Caco-2 (cell line): ENCODE data around the gene SOX6. TPM values are rescaled to one million over a fixed set of nuclear protein-coding genes. Genes with fewer than 3 reads are reported as not detected.

Experiments
- BruUV-seq: library from RNA; stranded (reverse); fragments of 400-500 nt; replicated peaks from 2 replicates; lab custom pipeline; 2021; lab: Mats Ljungman, UMichigan
- CTCF ChIA-PET: fragments of 300-600 bp; sonication (Branson Sonifier 250); formaldehyde crosslinking; loops from one replicate; lab custom pipeline; 2022; ENCODE audit warnings: antibody characterized with exemption; lab: Charles Lee
- POLR2A ChIA-PET: fragments of 300-600 bp; sonication (Branson Sonifier 250); formaldehyde crosslinking; loops from one replicate; lab custom pipeline; 2022; ENCODE audit warnings: antibody characterized with exemption; lab: Charles Lee
- DNase-seq, 2 experiments: peaks; one replicate each; pipeline versions ENCODE4 v3.0.0 to v3.0.0-alpha.2; 2020 to 2022
- H3K27me3 ChIP-seq: replicated peaks from 2 replicates; pipeline ENCODE4 v1.6.0; 2011; ENCODE audit warnings: low read length; ENCODE audit not compliant: control insufficient read depth, insufficient read depth
- H3K36me3 ChIP-seq: 2 replicates; pipeline ENCODE4 v1.5.1; 2011; ENCODE audit warnings: low read length; ENCODE audit not compliant: control insufficient read depth, insufficient read depth
- H3K4me1 ChIP-seq: fragments of 250-450 bp; sonication (Bioruptor Pico); 2 replicates; pipeline ENCODE4 v1.5.1; 2020; ENCODE audit warnings: mild to moderate bottlenecking
- H3K4me3 ChIP-seq: 2 replicates; pipeline ENCODE4 v1.5.1; 2011; ENCODE audit warnings: low read depth, mild to moderate bottlenecking, control low read depth, low read length
- H3K9me3 ChIP-seq: fragments of 250-450 bp; sonication (Bioruptor Pico); 2 replicates; pipeline ENCODE4 v1.5.1; 2020; ENCODE audit warnings: mild to moderate bottlenecking, moderate library complexity
- H3K27ac Mint-ChIP-seq: one replicate; pipeline ENCODE4 v1.8.0; 2022; ENCODE audit warnings: mixed read lengths; ENCODE audit not compliant: unreplicated experiment
- H3K27me3 Mint-ChIP-seq: one replicate; pipeline ENCODE4 v1.8.0; 2022; ENCODE audit warnings: mixed read lengths; ENCODE audit not compliant: insufficient read depth, unreplicated experiment
- H3K36me3 Mint-ChIP-seq: one replicate; pipeline ENCODE4 v1.8.0; 2022; ENCODE audit warnings: mild to moderate bottlenecking, mixed read lengths; ENCODE audit not compliant: insufficient read depth, unreplicated experiment
- H3K4me1 Mint-ChIP-seq: one replicate; pipeline ENCODE4 v1.8.0; 2022; ENCODE audit warnings: low read depth, mixed read lengths; ENCODE audit not compliant: unreplicated experiment
- H3K4me3 Mint-ChIP-seq: one replicate; pipeline ENCODE4 v1.8.0; 2022; ENCODE audit warnings: mild to moderate bottlenecking, moderate library complexity, mixed read lengths; ENCODE audit not compliant: unreplicated experiment
- H3K9me3 Mint-ChIP-seq: one replicate; pipeline ENCODE4 v1.8.0; 2022; ENCODE audit warnings: mixed read lengths; ENCODE audit not compliant: unreplicated experiment
- CTCF ChIP-seq, 2 experiments: fragments of 200-600 bp in 1 of 2; IDR thresholded peaks; 1 replicate in 1 of 2; 2 replicates in 1 of 2; pipeline versions ENCODE4 v1.5.1 to v1.8.0; 2011 to 2022; ENCODE audit warnings: antibody characterized with exemption in 1 of 2, control low read depth in 1 of 2, inconsistent platforms in 1 of 2, low read depth in 1 of 2, low read length in 1 of 2, mild to moderate bottlenecking in 1 of 2, moderate library complexity in 1 of 2; ENCODE audit not compliant: insufficient read depth in 1 of 2, severe bottlenecking in 1 of 2, unreplicated experiment in 1 of 2
- intact Hi-C: fragments of 100-400 bp; cut with micrococcal nuclease; formaldehyde crosslinking; loops from one replicate; pipeline ENCODE4 v1.10.0; 2022; ENCODE audit not compliant: unreplicated experiment
- total RNA-seq: library from RNA; stranded (reverse); gene quantifications from 2 replicates; pipeline ENCODE4 v1.2.3, GENCODE V29; 2022

SOX6 gene
- total RNA-seq, 1 experiment from 2014 or later = 10.8 TPM

- intact Hi-C loops = no loop called here
- POLR2A ChIA-PET = no interaction called here
- H3K4me1 ChIP-seq = peaks cover 15% of the 10 kb centered on the region
- Mint-ChIP-seq H3K36me3 (no peaks in the 10 kb centered on the region), H3K4me3 (no peak overlapping the region), H3K27ac (no peak overlapping the region), H3K4me1 (peaks cover 2% of the 10 kb centered on the region), H3K27me3 (no peaks in the 10 kb centered on the region), H3K9me3 (no peaks in the 10 kb centered on the region)
- no peaks in the 10 kb centered on the region for H3K9me3 ChIP-seq
- no peak overlapping the region for H3K4me3 ChIP-seq
- no peak for DNase-seq
- H3K27me3 ChIP-seq = no peaks in the 10 kb centered on the region
- no TSS peak for BruUV-seq
- CTCF ChIA-PET = no interaction called here
- H3K36me3 ChIP-seq = no peaks in the 10 kb centered on the region
- TF ChIP-seq CTCF (IDR thresholded peaks at IDR 0.05; ENCODE audit: insufficient read depth in 1 of 2, low read depth in 1 of 2, low read length in 1 of 2, severe bottlenecking in 1 of 2, unreplicated experiment in 1 of 2) = no peak
Observed at GRCh38 chr11:16301462-16301861, 54.9 kb downstream of the SOX6 start.

- no peak for TF ChIP-seq CTCF (IDR thresholded peaks at IDR 0.05; ENCODE audit: insufficient read depth in 1 of 2, low read depth in 1 of 2, low read length in 1 of 2, severe bottlenecking in 1 of 2, unreplicated experiment in 1 of 2)
- H3K4me1 ChIP-seq = peaks cover 15% of the 10 kb centered on the region
- no peak overlapping the region for H3K4me3 ChIP-seq
- H3K27me3 ChIP-seq = no peaks in the 10 kb centered on the region
- intact Hi-C loops = no loop called here
- no peak overlapping the region for H3K27ac Mint-ChIP-seq
- H3K36me3 ChIP-seq = no peaks in the 10 kb centered on the region
- DNase-seq = no peak
- CTCF ChIA-PET = no interaction called here
- no peaks in the 10 kb centered on the region for H3K36me3 Mint-ChIP-seq
- no peaks in the 10 kb centered on the region for H3K27me3 Mint-ChIP-seq
- H3K9me3 Mint-ChIP-seq = no peaks in the 10 kb centered on the region
- H3K9me3 ChIP-seq = no peaks in the 10 kb centered on the region
- no peak overlapping the region for H3K4me3 Mint-ChIP-seq
- no TSS peak for BruUV-seq
- H3K4me1 Mint-ChIP-seq = peaks cover 6% of the 10 kb centered on the region
- POLR2A ChIA-PET = no interaction called here
Observed at GRCh38 chr11:16299884-16300782, 56.2 kb downstream of the SOX6 start.

- H3K36me3 ChIP-seq = no peaks in the 10 kb centered on the region
- intact Hi-C loops = no loop called here
- ChIA-PET POLR2A (interaction anchor here (0.6 kb wide), 1 partner anchor 446 kb away, joined by 3 read pairs; no protein-coding TSS in a partner anchor), CTCF (no interaction called here)
- no peaks in the 10 kb centered on the region for H3K9me3 ChIP-seq
- BruUV-seq = no TSS peak
- H3K4me1 Mint-ChIP-seq = peaks cover 6% of the 10 kb centered on the region
- H3K4me3 Mint-ChIP-seq = no peak overlapping the region
- no peaks in the 10 kb centered on the region for H3K27me3 ChIP-seq
- no peak overlapping the region for H3K4me3 ChIP-seq
- no peaks in the 10 kb centered on the region for H3K36me3 Mint-ChIP-seq
- H3K27me3 Mint-ChIP-seq = no peaks in the 10 kb centered on the region
- no peak for TF ChIP-seq CTCF (IDR thresholded peaks at IDR 0.05; ENCODE audit: insufficient read depth in 1 of 2, low read depth in 1 of 2, low read length in 1 of 2, severe bottlenecking in 1 of 2, unreplicated experiment in 1 of 2)
- H3K27ac Mint-ChIP-seq = no peak overlapping the region
- H3K9me3 Mint-ChIP-seq = no peaks in the 10 kb centered on the region
- peaks cover 15% of the 10 kb centered on the region for H3K4me1 ChIP-seq
- DNase-seq = no peak
Observed at GRCh38 chr11:16299390-16299789, 57.0 kb downstream of the SOX6 start.
